Nephron (organoid): ENCODE measurements around the gene PFDN4.
A peak's percentile ranks its signal among the peaks of the same experiment; 100 is the strongest.

ENCODE experiments used
- H3K27ac Mint-ChIP-seq, 3 experiments: 2 replicates each; pipeline ENCODE4 v1.8.0; 2020; ENCODE audit warnings: mixed read lengths in 3 of 3, mild to moderate bottlenecking in 2 of 3, moderate library complexity in 1 of 3
- H3K27me3 Mint-ChIP-seq: 2 replicates; pipeline ENCODE4 v1.8.0; 2021; ENCODE audit warnings: low read depth, mild to moderate bottlenecking, moderate library complexity, mixed read lengths
- H3K36me3 Mint-ChIP-seq: 2 replicates; pipeline ENCODE4 v1.8.0; 2020; ENCODE audit warnings: low read depth, mixed read lengths
- H3K4me1 Mint-ChIP-seq: 2 replicates; pipeline ENCODE4 v1.8.0; 2020; ENCODE audit warnings: mixed read lengths
- H3K4me3 Mint-ChIP-seq, 3 experiments: 2 replicates each; pipeline ENCODE4 v1.8.0; 2020; ENCODE audit warnings: mild to moderate bottlenecking in 3 of 3, mixed read lengths in 3 of 3, moderate library complexity in 2 of 3
- H3K9me3 Mint-ChIP-seq: 2 replicates; pipeline ENCODE4 v1.8.0; 2020; ENCODE audit warnings: mixed read lengths
- CTCF ChIP-seq, 3 experiments: fragments of 200-600 bp; sonication (generic); IDR thresholded peaks; one replicate each; pipeline ENCODE4 v1.5.0; 2021; ENCODE audit warnings: antibody characterized with exemption in 3 of 3; ENCODE audit not compliant: unreplicated experiment in 3 of 3

Gene PFDN4

GRCh38 chr20:54167909-54168872 lies 39.7 kb upstream of the PFDN4 start:
- Mint-ChIP-seq H3K9me3 (no peaks in the 10 kb centered on the region), H3K27ac (no peak overlapping the region), H3K4me1 (peaks cover 15% of the 10 kb centered on the region), H3K27me3 (peaks cover 66% of the 10 kb centered on the region), H3K4me3 (no peak overlapping the region), H3K36me3 (no peaks in the 10 kb centered on the region)
- TF ChIP-seq CTCF (IDR thresholded peaks at IDR 0.05; ENCODE audit: unreplicated experiment in 3 of 3): no peak

- no peaks in the 10 kb centered on the region for H3K36me3 Mint-ChIP-seq
- H3K27me3 Mint-ChIP-seq: peaks cover 75% of the 10 kb centered on the region
- no peaks in the 10 kb centered on the region for H3K9me3 Mint-ChIP-seq
- no peak overlapping the region for H3K4me3 Mint-ChIP-seq
- no peak overlapping the region for H3K27ac Mint-ChIP-seq
- TF ChIP-seq CTCF (IDR thresholded peaks at IDR 0.05; ENCODE audit: unreplicated experiment in 3 of 3): no peak
- peaks cover 21% of the 10 kb centered on the region for H3K4me1 Mint-ChIP-seq
These were observed 38.7 kb upstream of the PFDN4 start for GRCh38 chr20:54168961-54169862.

GRCh38 chr20:54170026-54170471 lies 37.8 kb upstream of the PFDN4 start:
- Mint-ChIP-seq H3K27ac (no peak overlapping the region), H3K36me3 (no peaks in the 10 kb centered on the region), H3K9me3 (no peaks in the 10 kb centered on the region), H3K27me3 (peaks cover 83% of the 10 kb centered on the region), H3K4me1 (peaks cover 29% of the 10 kb centered on the region), H3K4me3 (no peak overlapping the region)
- no peak for TF ChIP-seq CTCF (IDR thresholded peaks at IDR 0.05; ENCODE audit: unreplicated experiment in 3 of 3)

GRCh38 chr20:54170963-54171362 lies 36.9 kb upstream of the PFDN4 start:
- H3K27ac Mint-ChIP-seq: no peak overlapping the region
- H3K36me3 Mint-ChIP-seq: no peaks in the 10 kb centered on the region
- peaks cover 84% of the 10 kb centered on the region for H3K27me3 Mint-ChIP-seq
- TF ChIP-seq CTCF (IDR thresholded peaks at IDR 0.05; ENCODE audit: unreplicated experiment in 3 of 3): no peak
- H3K4me1 Mint-ChIP-seq: peaks cover 29% of the 10 kb centered on the region
- H3K9me3 Mint-ChIP-seq: no peaks in the 10 kb centered on the region
- H3K4me3 Mint-ChIP-seq: no peak overlapping the region

- peak overlapping the region; percentile 73 to 79 (median 76) for H3K4me3 Mint-ChIP-seq
- no peaks in the 10 kb centered on the region for H3K36me3 Mint-ChIP-seq
- H3K27me3 Mint-ChIP-seq: peaks cover 95% of the 10 kb centered on the region
- H3K9me3 Mint-ChIP-seq: no peaks in the 10 kb centered on the region
- TF ChIP-seq CTCF (IDR thresholded peaks at IDR 0.05; ENCODE audit: unreplicated experiment in 3 of 3): no peak
- H3K4me1 Mint-ChIP-seq: peaks cover 29% of the 10 kb centered on the region
- no peak overlapping the region for H3K27ac Mint-ChIP-seq
These were observed 35.4 kb upstream of the PFDN4 start for GRCh38 chr20:54172532-54172855.
